ENCODE results near the gene CKAP2L. TPM values are rescaled to one million over a fixed set of nuclear protein-coding genes. Genes with fewer than 3 reads are reported as not detected.

Gene CKAP2L
- total RNA-seq, 1 donor from 2014 or later, result 1.2 TPM

GRCh38 chr2:112692918-112693317, 71.5 kb downstream of the CKAP2L start:
- ATAC-seq (ENCODE audit: low read depth) (no peak), DNase-seq (no peak)
- Mint-ChIP-seq H3K4me3 (no peak overlapping the region), H3K4me1 (peaks cover 17% of the 10 kb centered on the region), H3K27ac (no peak overlapping the region), H3K27me3 (no peaks in the 10 kb centered on the region), H3K36me3 (ENCODE audit: low read depth) (no peaks in the 10 kb centered on the region), H3K9me3 (no peaks in the 10 kb centered on the region)
- CTCF ChIA-PET, result interaction anchor here (3.2 to 6.2 kb wide), 3 partner anchors 15 to 66 kb away, joined by 11 to 47 read pairs (median 34); no protein-coding TSS in a partner anchor
- intact Hi-C loops (cut with micrococcal nuclease), result no loop called here
- POLR2A ChIA-PET, result interaction anchor here (0.9 to 2.9 kb wide), 2 partner anchors 10 to 14 kb away, joined by 3 to 23 read pairs; no protein-coding TSS in a partner anchor
- no peak for TF ChIP-seq CTCF (IDR thresholded peaks at IDR 0.05)

GRCh38 chr2:112692495-112692911, 71.9 kb downstream of the CKAP2L start:
- peak; percentile 43 for ATAC-seq (ENCODE audit: low read depth)
- H3K4me3 Mint-ChIP-seq, result no peak overlapping the region

GRCh38 chr2:112691881-112692281, 72.5 kb downstream of the CKAP2L start:
- POLR2A ChIA-PET, result interaction anchor here (0.9 to 2.9 kb wide), 3 partner anchors 11 to 34 kb away, joined by 3 to 23 read pairs (median 3); no protein-coding TSS in a partner anchor
- intact Hi-C loops (cut with micrococcal nuclease), result loop anchor here (1.0 kb wide), 5 partner anchors 16 to 92 kb away; partner anchors contain the start of gene SLC20A1
- Mint-ChIP-seq H3K4me1 (peaks cover 17% of the 10 kb centered on the region), H3K9me3 (no peaks in the 10 kb centered on the region), H3K4me3 (no peak overlapping the region), H3K36me3 (ENCODE audit: low read depth) (no peaks in the 10 kb centered on the region), H3K27me3 (no peaks in the 10 kb centered on the region), H3K27ac (no peak overlapping the region)
- CTCF ChIA-PET, result interaction anchor here (1.5 to 6.2 kb wide), 5 partner anchors 8 to 193 kb away, joined by 4 to 47 read pairs (median 16); no protein-coding TSS in a partner anchor
- ATAC-seq (ENCODE audit: low read depth), result no peak
- no peak for TF ChIP-seq CTCF (IDR thresholded peaks at IDR 0.05)
- DNase-seq, result no peak

More at GRCh38 chr2:112692495-112692911, 71.9 kb downstream of the CKAP2L start:
- TF ChIP-seq CTCF (IDR thresholded peaks at IDR 0.05), result no peak
- no peaks in the 10 kb centered on the region for H3K9me3 Mint-ChIP-seq
- H3K27ac Mint-ChIP-seq, result peak overlapping the region; percentile 37
- ChIA-PET POLR2A (interaction anchor here (0.9 to 2.9 kb wide), 2 partner anchors 10 to 14 kb away, joined by 3 to 23 read pairs; no protein-coding TSS in a partner anchor), CTCF (interaction anchor here (3.2 to 6.2 kb wide), 3 partner anchors 15 to 66 kb away, joined by 11 to 47 read pairs (median 34); no protein-coding TSS in a partner anchor)
- H3K4me1 Mint-ChIP-seq, result peaks cover 17% of the 10 kb centered on the region
- DNase-seq, result no peak
- intact Hi-C loops (cut with micrococcal nuclease), result no loop called here
- no peaks in the 10 kb centered on the region for H3K36me3 Mint-ChIP-seq (ENCODE audit: low read depth)
- no peaks in the 10 kb centered on the region for H3K27me3 Mint-ChIP-seq

GRCh38 chr2:112690853-112691401, 73.5 kb downstream of the CKAP2L start:
- ChIA-PET CTCF (interaction anchor here (0.7 to 6.2 kb wide), 10 partner anchors 9 to 194 kb away, joined by 3 to 47 read pairs (median 4); partner anchors contain the start of gene SLC20A1), POLR2A (interaction anchor here (0.5 to 2.9 kb wide), 6 partner anchors 10 to 65 kb away, joined by 3 to 23 read pairs (median 4); partner anchors contain the start of gene SLC20A1)
- H3K27me3 Mint-ChIP-seq, result no peaks in the 10 kb centered on the region
- peak; percentile 37 for DNase-seq
- peak; percentile 86 for ATAC-seq (ENCODE audit: low read depth)
- intact Hi-C loops (cut with micrococcal nuclease), result loop anchor here (1.0 kb wide), 5 partner anchors 17 to 91 kb away; partner anchors contain the start of gene SLC20A1
- H3K9me3 Mint-ChIP-seq, result no peaks in the 10 kb centered on the region
- H3K27ac Mint-ChIP-seq, result peak overlapping the region; percentile 72
- peak; percentile 26 for TF ChIP-seq CTCF (IDR thresholded peaks at IDR 0.05)
- H3K4me1 Mint-ChIP-seq, result peaks cover 25% of the 10 kb centered on the region
- no peaks in the 10 kb centered on the region for H3K36me3 Mint-ChIP-seq (ENCODE audit: low read depth)
- H3K4me3 Mint-ChIP-seq, result peak overlapping the region; percentile 78

All from activated B cell treated with CpG ODN at 0.5 μM for 24 hours (primary cell).